T-cell (primary cell): ENCODE results near the gene RBM43. TPM values are rescaled to one million over a fixed set of nuclear protein-coding genes. Genes with fewer than 3 reads are reported as not detected.

Source experiments
- ATAC-seq, 4 experiments: fragments of 200-7000 bp in 3 of 4; fragments of 150-1000 bp in 1 of 4; cut with Tn5 transposase; replicated peaks in 1 of 4; 1 replicate in 3 of 4; 2 replicates in 1 of 4; pipeline ENCODE4 v1.10.0; 2021; ENCODE audit warnings: moderate library complexity in 3 of 4, mild to moderate bottlenecking in 2 of 4, moderate number of reproducible peaks in 1 of 4
- CTCF ChIA-PET, 2 donors: fragments of 300-600 bp; sonication (Branson Sonifier 250); formaldehyde crosslinking; loops; one replicate each; lab custom pipeline; 2022; ENCODE audit warnings: antibody characterized with exemption in 2 of 2; lab: Charles Lee
- POLR2A ChIA-PET, 2 donors: fragments of 300-600 bp; sonication (Branson Sonifier 250); formaldehyde crosslinking; loops; one replicate each; lab custom pipeline; 2022; ENCODE audit warnings: antibody characterized with exemption in 2 of 2; lab: Charles Lee
- DNase-seq, 35 experiments: peaks; one replicate each; pipeline versions ENCODE4 v3.0.0 to v3.0.0-alpha.2; 2013 to 2023
- H3K27ac ChIP-seq: one replicate; pipeline ENCODE4 v1.5.1; 2013; ENCODE audit warnings: low read length
- H3K27me3 ChIP-seq, 2 experiments: replicated peaks in 1 of 2; 1 replicate in 1 of 2; 2 replicates in 1 of 2; pipeline versions ENCODE4 v1.6.1 to v1.7.0; 2013; ENCODE audit warnings: low read length in 1 of 2, mixed read lengths in 1 of 2; ENCODE audit not compliant: control insufficient read depth in 2 of 2, insufficient read depth in 2 of 2; ENCODE audit errors: extremely low read depth in 1 of 2
- H3K36me3 ChIP-seq, 2 donors: 1 replicate in 1 of 2; 2 replicates in 1 of 2; pipeline versions ENCODE4 v1.6.1 to v1.7.0; 2013; ENCODE audit warnings: low read length in 1 of 2; ENCODE audit not compliant: control insufficient read depth in 2 of 2, insufficient read depth in 1 of 2; ENCODE audit errors: extremely low read depth in 1 of 2
- H3K4me1 ChIP-seq, 2 experiments: 1 replicate in 1 of 2; 2 replicates in 1 of 2; pipeline versions ENCODE4 v1.6.1 to v1.7.0; 2013; ENCODE audit warnings: low read length in 2 of 2, mixed read lengths in 1 of 2; ENCODE audit not compliant: insufficient read depth in 2 of 2, control insufficient read depth in 1 of 2; ENCODE audit errors: extremely low read depth in 1 of 2
- H3K4me3 ChIP-seq, 2 donors: 1 replicate in 1 of 2; 2 replicates in 1 of 2; pipeline versions ENCODE4 v1.5.1 to v1.7.0; 2013; ENCODE audit warnings: mild to moderate bottlenecking in 2 of 2, low read length in 1 of 2, moderate library complexity in 1 of 2; ENCODE audit not compliant: control insufficient read depth in 1 of 2; ENCODE audit errors: extremely low read depth in 1 of 2
- H3K9me3 ChIP-seq: 2 replicates; pipeline ENCODE4 v1.7.0; 2013
- H3K27ac Mint-ChIP-seq, 2 donors: one replicate each; pipeline ENCODE4 v1.8.0; 2020 to 2021; ENCODE audit warnings: mild to moderate bottlenecking in 2 of 2, mixed read lengths in 2 of 2
- H3K27me3 Mint-ChIP-seq, 2 donors: one replicate each; pipeline ENCODE4 v1.8.0; 2021 to 2022; ENCODE audit warnings: mixed read lengths in 2 of 2
- H3K36me3 Mint-ChIP-seq: one replicate; pipeline ENCODE4 v1.8.0; 2021; ENCODE audit warnings: mixed read lengths
- H3K4me1 Mint-ChIP-seq, 3 donors: one replicate each; pipeline ENCODE4 v1.8.0; 2020 to 2022; ENCODE audit warnings: mixed read lengths in 3 of 3, mild to moderate bottlenecking in 1 of 3
- H3K4me3 Mint-ChIP-seq, 3 donors: one replicate each; pipeline ENCODE4 v1.8.0; 2020 to 2022; ENCODE audit warnings: mild to moderate bottlenecking in 3 of 3, mixed read lengths in 3 of 3, moderate library complexity in 3 of 3
- H3K9me3 Mint-ChIP-seq, 3 donors: one replicate each; pipeline ENCODE4 v1.8.0; 2020 to 2022; ENCODE audit warnings: mixed read lengths in 3 of 3
- WGBS: methylation state at CpG from one replicate; pipeline ENCODE4 v1.1.5; 2013; ENCODE audit warnings: missing lambda C conversion rate; ENCODE audit not compliant: insufficient coverage; 5-methylcytosine and 5-hydroxymethylcytosine counted together
- total RNA-seq, 35 experiments: library from RNA in 6 of 35; stranded (reverse) in 6 of 35; fragments of 120-200 nt in 1 of 35; gene quantifications; one replicate each; pipeline versions ENCODE4 v1.2.1 to v1.2.4 and lab custom pipeline; 2013 to 2026

Gene RBM43
- total RNA-seq, 5 donors from 2014 or later (not counting 1 experiment from before 2014, with no cell fraction given), result 11.4 to 18.2 (median 16.8) TPM

DNA sequence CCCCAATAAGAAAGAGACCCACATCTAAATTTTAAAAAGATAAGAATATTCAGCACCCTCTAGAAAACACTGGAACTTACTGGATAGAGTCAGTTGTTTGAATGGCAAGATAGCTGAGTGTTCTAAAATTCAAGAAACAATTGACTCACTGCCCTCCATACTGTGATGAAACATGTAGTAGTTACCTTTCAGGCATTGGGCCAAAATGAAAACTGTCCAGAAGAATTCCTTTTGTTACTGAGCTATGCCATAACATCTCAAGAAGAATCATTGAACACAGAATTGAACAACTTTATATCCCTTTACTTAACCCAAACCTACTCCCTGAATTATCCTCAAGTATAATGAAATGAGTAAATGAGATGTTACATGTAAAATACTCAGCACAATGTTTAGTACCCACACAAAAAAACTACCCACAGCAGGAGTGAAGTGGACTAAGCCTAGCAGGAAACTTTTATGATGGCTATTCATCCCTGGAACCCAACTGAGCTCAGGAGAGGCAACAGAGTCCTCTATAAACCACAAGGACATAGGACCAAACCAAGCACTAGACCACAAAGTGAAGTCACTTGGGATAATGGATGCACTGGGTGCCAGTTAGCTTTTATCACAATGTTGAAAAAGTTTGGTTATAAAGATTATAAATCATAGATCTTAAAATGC is 32.7 kb downstream of the RBM43 start:
- H3K27me3 Mint-ChIP-seq, result peaks cover 3 to 17% of the 10 kb centered on the region in 2 donors
- no peak for ATAC-seq
- CTCF ChIA-PET, result interaction anchor here in 1 of 2 donors (0.6 to 1.0 kb wide), 3 partner anchors 10 to 615 kb away, joined by 3 to 5 read pairs (median 4); no protein-coding TSS in a partner anchor
- Histone ChIP-seq H3K4me3 (no peak overlapping the region), H3K9me3 (no peaks in the 10 kb centered on the region), H3K27me3 (peaks cover 0 to 4% of the 10 kb centered on the region in 2 experiments), H3K36me3 (no peaks in the 10 kb centered on the region), H3K4me1 (no peaks in the 10 kb centered on the region), H3K27ac (no peak overlapping the region)
- H3K27ac Mint-ChIP-seq, result no peak overlapping the region
- POLR2A ChIA-PET, result interaction anchor here in 1 of 2 donors (0.5 kb wide), 1 partner anchor 184 kb away, joined by 5 read pairs; no protein-coding TSS in a partner anchor
- H3K9me3 Mint-ChIP-seq, result no peaks in the 10 kb centered on the region
- no peaks in the 10 kb centered on the region for H3K4me1 Mint-ChIP-seq
- no peaks in the 10 kb centered on the region for H3K36me3 Mint-ChIP-seq
- no peak for DNase-seq
- H3K4me3 Mint-ChIP-seq, result no peak overlapping the region

DNA sequence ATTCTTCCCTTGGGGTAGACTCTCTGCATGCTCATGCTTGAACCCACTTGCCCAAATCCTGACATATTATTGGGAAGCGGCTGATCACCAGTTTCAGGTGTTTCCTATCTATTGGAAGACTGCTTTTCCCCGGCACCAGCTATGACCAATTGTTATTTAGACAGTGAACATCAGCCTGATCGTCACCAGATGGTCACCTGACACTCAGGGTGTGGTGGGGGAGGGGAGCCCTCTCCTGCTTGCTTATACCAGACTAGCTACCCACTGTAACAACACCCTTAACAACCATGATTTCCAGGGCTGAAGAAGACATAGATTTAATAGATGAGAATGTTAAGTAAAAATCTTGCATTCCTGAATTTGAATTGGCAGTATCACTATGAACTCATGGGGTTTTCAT is 44.3 kb downstream of the RBM43 start:
- no peaks in the 10 kb centered on the region for H3K4me1 Mint-ChIP-seq
- DNase-seq (no peak), ATAC-seq (no peak)
- H3K9me3 ChIP-seq, result no peaks in the 10 kb centered on the region
- CTCF ChIA-PET, result interaction anchor here in 1 of 2 donors (0.9 kb wide), 1 partner anchor 1619 kb away, joined by 3 read pairs; no protein-coding TSS in a partner anchor
- H3K4me3 ChIP-seq, result no peak overlapping the region
- POLR2A ChIA-PET, result no interaction called here
- H3K27ac Mint-ChIP-seq, result no peak overlapping the region
- no peak overlapping the region for H3K27ac ChIP-seq
- peaks cover 0 to 5% of the 10 kb centered on the region in 2 donors for H3K27me3 Mint-ChIP-seq
- no peaks in the 10 kb centered on the region for H3K9me3 Mint-ChIP-seq
- WGBS, result no CpG with 5 or more reads among the region's 3 CpGs
- H3K36me3 Mint-ChIP-seq, result no peaks in the 10 kb centered on the region
- H3K27me3 ChIP-seq, result peaks cover 0 to 2% of the 10 kb centered on the region in 2 experiments
- H3K4me3 Mint-ChIP-seq, result no peak overlapping the region
- no peaks in the 10 kb centered on the region for H3K36me3 ChIP-seq
- H3K4me1 ChIP-seq, result no peaks in the 10 kb centered on the region

DNA sequence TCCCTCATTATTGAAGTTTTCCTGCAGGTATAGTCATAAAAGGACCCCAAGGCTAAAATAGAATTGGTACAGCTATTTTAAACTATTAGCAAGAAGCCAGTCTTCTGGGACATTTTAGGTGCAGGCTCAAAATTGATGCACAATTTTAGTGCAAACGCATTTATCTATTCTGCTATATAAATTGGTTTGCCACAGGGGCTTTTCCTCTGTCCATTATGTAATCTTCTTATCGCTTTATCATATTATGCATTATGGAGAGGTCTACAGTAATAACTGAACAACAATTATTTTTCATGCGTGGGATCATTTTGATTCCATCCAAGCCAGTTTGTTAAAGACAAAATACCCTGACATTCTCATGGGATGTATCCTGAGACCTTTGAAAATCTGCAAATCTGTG is 54.6 kb downstream of the RBM43 start:
- no peaks in the 10 kb centered on the region for H3K27me3 Mint-ChIP-seq
- H3K4me3 ChIP-seq, result no peak overlapping the region
- H3K27ac Mint-ChIP-seq, result no peak overlapping the region
- no peaks in the 10 kb centered on the region for H3K9me3 Mint-ChIP-seq
- no CpG with 5 or more reads among the region's 3 CpGs for WGBS
- CTCF ChIA-PET, result interaction anchor here in 1 of 2 donors (0.6 kb wide), 1 partner anchor 19 kb away, joined by 5 read pairs; no protein-coding TSS in a partner anchor
- no peaks in the 10 kb centered on the region for H3K4me1 Mint-ChIP-seq
- H3K4me1 ChIP-seq, result no peaks in the 10 kb centered on the region
- no peaks in the 10 kb centered on the region for H3K36me3 ChIP-seq
- H3K27me3 ChIP-seq, result no peaks in the 10 kb centered on the region
- POLR2A ChIA-PET, result no interaction called here
- no peak for DNase-seq
- H3K4me3 Mint-ChIP-seq, result no peak overlapping the region
- H3K9me3 ChIP-seq, result no peaks in the 10 kb centered on the region
- no peaks in the 10 kb centered on the region for H3K36me3 Mint-ChIP-seq
- H3K27ac ChIP-seq, result no peak overlapping the region
- ATAC-seq, result no peak

DNA sequence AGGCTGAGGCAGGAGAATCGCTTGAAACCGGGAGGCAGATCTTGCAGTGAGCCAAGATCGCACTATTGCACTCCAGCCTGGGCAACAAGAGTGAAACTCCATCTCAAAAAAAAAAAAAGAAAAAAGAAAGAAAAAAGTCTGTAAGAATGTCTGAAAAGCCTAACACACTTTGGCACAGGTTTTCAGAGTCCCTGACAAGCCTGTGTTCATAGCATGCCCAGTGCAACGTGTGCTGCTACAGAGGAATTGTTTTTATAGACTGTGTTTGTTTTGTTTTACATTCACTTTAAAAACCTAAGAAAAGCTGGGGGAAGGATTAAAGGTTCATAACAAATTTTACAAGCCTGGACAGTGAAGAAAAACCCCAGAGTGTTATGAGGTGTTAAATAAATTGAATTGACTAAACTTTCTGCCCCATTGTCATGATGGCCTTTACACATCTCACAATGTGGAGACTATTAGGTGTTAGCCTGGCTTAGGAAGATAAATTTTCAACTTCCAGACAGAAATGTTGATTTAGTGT is 55.2 kb downstream of the RBM43 start:
- Histone ChIP-seq H3K4me1 (no peaks in the 10 kb centered on the region), H3K27ac (no peak overlapping the region), H3K27me3 (no peaks in the 10 kb centered on the region), H3K9me3 (no peaks in the 10 kb centered on the region), H3K4me3 (no peak overlapping the region), H3K36me3 (no peaks in the 10 kb centered on the region)
- Mint-ChIP-seq H3K4me3 (no peak overlapping the region), H3K27me3 (no peaks in the 10 kb centered on the region), H3K36me3 (no peaks in the 10 kb centered on the region), H3K4me1 (no peaks in the 10 kb centered on the region), H3K27ac (no peak overlapping the region), H3K9me3 (no peaks in the 10 kb centered on the region)
- CTCF ChIA-PET, result interaction anchor here in 1 of 2 donors (0.5 kb wide), 1 partner anchor 823 kb away, joined by 3 read pairs; no protein-coding TSS in a partner anchor
- no peak for ATAC-seq
- POLR2A ChIA-PET, result no interaction called here
- no peak for DNase-seq
- WGBS, result no CpG with 5 or more reads among the region's 4 CpGs

DNA sequence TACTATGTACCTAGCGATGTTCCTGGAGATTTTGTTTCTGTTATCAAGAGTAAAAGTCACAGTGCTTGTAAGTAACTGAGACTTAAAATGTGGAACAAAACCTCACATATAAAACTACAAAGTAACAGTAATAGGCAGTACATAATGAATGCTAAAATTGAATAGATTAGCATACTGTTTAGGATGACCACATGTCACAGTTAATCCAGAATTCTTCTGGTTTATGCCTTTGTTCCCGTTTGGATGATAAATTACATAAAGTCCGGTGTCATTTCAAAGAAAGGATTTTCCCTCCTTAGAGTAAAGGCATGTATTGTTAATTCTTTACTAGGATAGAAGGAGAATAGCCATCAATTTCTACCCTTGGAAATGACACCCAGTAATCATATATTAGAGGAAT is 56.1 kb downstream of the RBM43 start:
- Histone ChIP-seq H3K27ac (no peak overlapping the region), H3K36me3 (no peaks in the 10 kb centered on the region), H3K4me3 (no peak overlapping the region), H3K27me3 (no peaks in the 10 kb centered on the region), H3K9me3 (no peaks in the 10 kb centered on the region), H3K4me1 (no peaks in the 10 kb centered on the region)
- Mint-ChIP-seq H3K36me3 (no peaks in the 10 kb centered on the region), H3K27ac (no peak overlapping the region), H3K4me1 (peaks cover 2 to 3% (median 3%) of the 10 kb centered on the region in 3 donors), H3K4me3 (no peak overlapping the region), H3K27me3 (no peaks in the 10 kb centered on the region), H3K9me3 (no peaks in the 10 kb centered on the region)
- no CpG with 5 or more reads among the region's 3 CpGs for WGBS
- DNase-seq (no peak), ATAC-seq (no peak)
- ChIA-PET CTCF (interaction anchor here in 1 of 2 donors (0.7 kb wide), 1 partner anchor 249 kb away, joined by 3 read pairs; no protein-coding TSS in a partner anchor), POLR2A (no interaction called here)

DNA sequence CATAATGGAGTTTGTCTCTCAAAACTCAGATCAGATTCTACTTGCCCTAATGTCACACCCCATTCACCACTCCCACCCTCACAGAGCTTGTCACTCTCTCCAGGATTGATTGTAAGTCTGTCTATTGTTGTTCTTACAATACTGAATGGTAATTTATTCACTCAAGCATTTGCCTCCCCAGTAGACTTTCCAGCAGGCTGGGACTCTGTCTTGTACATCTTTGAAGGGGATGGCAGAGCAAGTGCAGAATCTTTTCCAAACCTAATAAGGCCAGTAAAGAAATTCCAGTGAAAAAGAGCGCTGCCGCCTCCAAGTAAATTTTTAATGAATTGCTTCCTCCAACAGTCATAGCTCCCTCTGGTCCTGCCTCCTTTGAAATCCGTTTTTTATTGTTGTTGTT is 56.9 kb downstream of the RBM43 start:
- no peaks in the 10 kb centered on the region for H3K27me3 ChIP-seq
- DNase-seq (no peak), ATAC-seq (no peak)
- H3K4me1 Mint-ChIP-seq, result peaks cover 2 to 7% (median 7%) of the 10 kb centered on the region in 3 donors
- H3K9me3 ChIP-seq, result no peaks in the 10 kb centered on the region
- no peak overlapping the region for H3K27ac ChIP-seq
- CTCF ChIA-PET, result interaction anchor here (0.5 to 0.7 kb wide), 3 partner anchors 37 to 330 kb away, joined by 3 to 4 read pairs (median 3); no protein-coding TSS in a partner anchor
- WGBS, result no CpG with 5 or more reads among the region's 3 CpGs
- H3K27ac Mint-ChIP-seq, result no peak overlapping the region
- H3K4me3 Mint-ChIP-seq, result no peak overlapping the region
- H3K36me3 Mint-ChIP-seq, result no peaks in the 10 kb centered on the region
- H3K4me3 ChIP-seq, result no peak overlapping the region
- no peaks in the 10 kb centered on the region for H3K36me3 ChIP-seq
- H3K27me3 Mint-ChIP-seq, result no peaks in the 10 kb centered on the region
- H3K9me3 Mint-ChIP-seq, result no peaks in the 10 kb centered on the region
- POLR2A ChIA-PET, result no interaction called here
- no peaks in the 10 kb centered on the region for H3K4me1 ChIP-seq
